SHP77 treated with DMSO at 0.1 percent for 48 hours (cell line): ENCODE results near the gene NTM.

ENCODE experiments used
- DNase-seq: peaks from one replicate; lab custom pipeline; 2025; lab: John Stamatoyannopoulos, UW

The NTM gene

GRCh38 chr11:131644204-131644795 lies 273.9 kb downstream of the NTM start:
- DNase-seq: no peak

GRCh38 chr11:131645237-131645636 lies 274.8 kb downstream of the NTM start:
- DNase-seq: no peak

DNA sequence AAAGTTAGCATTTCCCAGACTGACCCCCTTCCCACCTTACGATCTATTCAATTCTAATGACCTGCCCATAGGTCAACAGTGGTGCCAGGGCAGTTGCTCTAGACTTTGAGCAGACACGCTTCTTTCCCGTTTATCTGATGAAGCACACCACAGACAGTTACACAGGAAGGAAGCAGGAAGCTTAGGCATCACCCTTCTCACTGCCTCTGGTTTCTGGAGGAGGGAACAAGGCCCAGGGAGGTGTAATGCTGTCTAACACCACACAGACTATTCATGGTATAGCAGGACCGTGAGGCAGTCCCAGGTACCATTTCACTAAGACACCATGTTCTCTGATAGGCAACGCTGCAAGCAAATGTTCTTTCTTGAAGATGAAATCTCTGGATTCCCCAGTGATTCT lies 279.4 kb downstream of the NTM start:
- no peak for DNase-seq

GRCh38 chr11:131652231-131652630 lies 281.8 kb downstream of the NTM start:
- DNase-seq: no peak

DNA sequence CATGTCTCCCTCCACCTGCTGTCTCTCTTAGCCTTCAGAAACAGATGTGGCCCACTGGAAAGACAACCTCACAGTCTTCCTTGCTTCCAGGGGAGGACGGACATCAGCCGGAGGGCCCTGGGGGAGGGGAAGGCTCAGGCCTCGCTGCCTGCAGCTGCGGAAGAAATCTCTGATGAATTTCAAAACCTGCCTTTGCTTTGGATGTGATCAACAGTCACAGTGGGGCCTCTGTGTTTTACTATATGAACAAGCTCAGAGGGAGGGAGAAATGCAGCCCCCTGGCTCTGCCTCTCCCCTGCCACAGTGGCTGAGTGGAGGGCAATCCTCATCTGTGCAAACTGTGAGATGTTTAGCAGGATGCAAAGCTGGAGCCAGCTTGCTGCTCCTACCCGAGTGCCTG lies 282.8 kb downstream of the NTM start:
- no peak for DNase-seq

DNA sequence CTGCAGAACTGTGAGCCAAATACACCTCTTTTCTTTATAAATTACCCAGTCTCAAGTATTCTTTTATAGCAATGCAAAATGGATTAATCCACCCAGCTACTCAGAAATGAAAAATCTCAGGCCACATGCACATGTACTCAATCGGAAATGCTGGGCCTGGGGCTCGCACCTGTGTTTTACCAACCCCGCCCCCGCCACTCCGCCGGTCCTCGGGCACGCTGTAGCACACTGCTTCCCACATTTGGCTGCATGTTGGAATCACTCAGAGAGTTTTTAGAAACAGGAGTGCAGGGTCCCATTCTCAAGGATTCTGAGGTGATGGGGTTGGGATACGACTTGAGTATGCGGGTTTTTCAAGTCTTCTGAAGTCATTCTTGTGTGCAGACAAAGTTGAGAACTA lies 284.4 kb downstream of the NTM start:
- DNase-seq: no peak

DNA sequence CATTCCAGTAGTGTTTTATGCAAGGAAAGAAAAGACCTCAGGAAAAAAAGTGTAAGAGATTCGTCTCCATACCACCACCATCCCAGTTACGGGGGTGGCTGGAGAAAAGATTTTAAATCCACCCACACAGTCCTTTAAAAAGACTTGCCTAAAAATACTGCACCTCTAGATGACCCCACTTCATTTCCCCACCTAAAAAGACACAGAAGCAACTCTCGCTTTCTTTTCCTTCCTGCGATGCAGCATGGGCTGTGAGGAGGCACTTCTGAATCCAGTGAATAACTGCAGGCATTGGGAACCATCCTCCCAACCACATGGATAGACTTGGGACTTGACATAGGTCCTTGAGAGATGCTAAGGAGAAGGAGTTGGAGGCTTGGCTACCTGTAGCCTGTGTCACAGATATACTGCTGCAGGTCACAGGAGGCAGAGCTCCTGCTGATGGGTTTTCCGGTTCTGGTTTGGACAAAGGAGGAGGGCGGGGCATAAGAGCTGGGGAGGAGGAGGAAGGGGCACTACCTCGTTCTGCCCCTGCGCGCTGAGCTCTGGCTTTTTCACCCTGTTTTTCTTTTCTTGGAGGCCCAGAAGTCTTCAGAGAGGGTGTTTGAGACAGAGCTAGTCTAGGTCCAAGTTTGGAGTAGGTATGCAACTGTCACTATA lies 285.9 kb downstream of the NTM start:
- no peak for DNase-seq

GRCh38 chr11:131656839-131657211 lies 286.4 kb downstream of the NTM start:
- DNase-seq: no peak

GRCh38 chr11:131658414-131658813 lies 288.0 kb downstream of the NTM start:
- no peak for DNase-seq

GRCh38 chr11:131658952-131659351 lies 288.5 kb downstream of the NTM start:
- no peak for DNase-seq

- DNase-seq: no peak
Observed at GRCh38 chr11:131659931-131660330, 289.5 kb downstream of the NTM start.

- DNase-seq: no peak
Observed at GRCh38 chr11:131661132-131661531, 290.7 kb downstream of the NTM start.

DNA sequence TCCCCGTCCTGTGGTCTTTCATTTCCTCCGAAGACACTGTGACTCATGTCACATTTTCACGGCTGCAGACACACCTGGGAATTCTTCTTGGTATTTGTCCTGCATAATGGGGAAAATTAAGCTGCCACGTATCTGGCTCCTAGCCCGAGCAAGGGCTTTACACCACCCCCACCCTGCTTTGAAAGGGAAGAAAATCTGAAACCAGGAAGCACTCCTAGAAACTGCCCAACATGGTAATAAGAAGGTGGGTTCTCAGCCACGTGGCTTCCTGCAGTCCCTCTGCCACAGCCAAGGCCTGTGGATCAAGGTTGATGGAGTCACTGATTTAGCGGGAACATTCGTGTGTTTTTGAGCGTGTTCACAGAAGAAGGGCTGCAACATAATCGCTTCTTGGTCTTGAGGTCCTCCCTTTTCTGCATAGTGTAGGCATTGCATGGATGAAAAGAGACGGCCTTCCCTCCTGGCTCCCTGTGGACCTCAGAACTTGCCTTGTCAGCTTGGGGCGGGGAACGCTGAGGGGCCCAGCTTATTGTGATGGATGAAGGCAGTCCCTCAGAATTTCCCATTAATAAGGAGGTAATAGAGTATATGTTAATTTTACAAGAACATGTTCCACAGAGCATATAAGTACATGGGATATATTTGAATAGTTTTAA lies 292.0 kb downstream of the NTM start:
- DNase-seq: no peak

DNA sequence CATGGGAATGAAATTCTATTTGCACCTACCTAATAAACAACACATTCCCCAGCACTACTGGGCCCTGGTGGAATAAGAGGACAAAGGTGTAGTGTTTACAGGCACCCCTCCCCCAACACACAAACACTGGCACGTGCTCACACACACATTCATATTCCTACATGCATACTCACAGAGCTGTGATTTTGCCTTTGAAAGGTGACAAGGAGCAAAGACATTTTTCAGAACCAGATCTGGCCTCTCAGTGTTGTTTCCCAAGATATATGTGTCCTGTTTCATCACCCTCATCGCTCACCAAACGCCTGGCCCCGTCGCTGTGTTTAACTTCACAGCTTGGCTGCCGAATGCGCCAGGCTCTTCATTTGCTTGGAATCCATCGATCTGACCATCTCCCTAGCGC lies 292.6 kb downstream of the NTM start:
- DNase-seq: no peak

DNA sequence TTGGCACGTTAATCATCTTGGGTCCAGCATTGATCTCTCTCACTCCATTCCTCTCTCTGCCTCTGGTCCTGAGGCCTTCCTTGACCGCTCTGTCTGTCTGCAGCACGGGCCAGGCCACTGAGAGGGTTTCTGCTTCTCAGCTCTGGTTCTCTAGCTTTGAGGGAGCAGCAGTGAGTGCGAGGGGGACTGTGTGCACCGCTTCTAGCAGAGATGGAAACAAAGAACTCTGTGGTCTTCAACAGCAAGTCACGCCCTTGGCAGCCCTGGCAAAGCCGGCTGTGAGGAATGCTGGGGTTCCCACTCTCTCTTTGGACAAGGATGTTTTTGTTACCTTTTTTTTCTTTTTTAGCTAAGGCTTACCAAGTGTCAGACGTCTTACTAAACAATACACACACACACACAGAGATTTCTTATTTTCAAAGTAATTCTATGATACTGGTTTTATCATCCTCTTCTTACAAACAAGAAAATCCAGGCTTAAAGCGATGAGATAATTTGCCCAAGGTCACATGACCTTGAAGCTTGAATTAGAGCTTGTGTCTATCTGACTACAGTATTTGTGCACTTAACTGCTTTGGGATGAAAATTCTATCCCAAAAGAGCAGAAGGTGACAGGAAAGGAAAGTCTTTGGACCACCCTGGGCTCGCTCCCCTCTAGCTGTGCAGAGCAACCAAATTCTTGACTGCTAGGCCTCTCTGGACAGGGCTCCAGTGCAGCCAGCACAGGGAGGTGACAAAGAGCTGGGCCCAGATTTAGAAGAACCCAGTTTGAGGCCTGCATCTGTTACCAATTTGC lies 293.2 kb downstream of the NTM start:
- DNase-seq: no peak

- DNase-seq: no peak
Observed at GRCh38 chr11:131664293-131664692, 293.9 kb downstream of the NTM start.

GRCh38 chr11:131664816-131665215 lies 294.4 kb downstream of the NTM start:
- DNase-seq: no peak

DNA sequence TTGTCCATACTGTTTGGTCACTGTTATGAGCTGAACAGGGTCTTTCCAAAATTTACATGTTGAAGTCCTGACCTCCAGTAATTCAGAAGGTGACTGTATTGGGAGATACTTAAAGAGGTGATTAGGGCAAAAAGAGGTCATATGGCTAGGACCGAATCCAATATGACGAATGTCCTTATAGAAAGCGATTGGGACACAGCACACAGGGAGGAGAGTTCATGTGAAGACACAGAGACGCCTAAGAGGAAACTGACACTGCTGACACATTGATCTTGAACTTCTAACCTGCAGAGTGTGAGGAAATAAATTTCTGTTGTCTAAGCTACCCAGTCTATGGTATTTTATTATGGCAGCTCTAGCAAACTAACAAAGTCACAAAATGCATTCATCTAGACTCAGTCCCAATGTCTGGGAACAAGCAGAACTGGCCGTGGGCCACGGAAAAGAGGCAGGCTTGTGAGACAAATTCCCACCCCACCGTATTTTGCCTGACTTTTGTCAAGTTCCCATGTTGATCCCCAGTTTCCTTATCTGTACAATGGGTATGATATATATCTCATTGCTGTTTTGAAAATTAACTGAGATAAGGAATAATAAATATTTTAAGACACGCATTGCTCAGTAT lies 295.0 kb downstream of the NTM start:
- DNase-seq: no peak

DNA sequence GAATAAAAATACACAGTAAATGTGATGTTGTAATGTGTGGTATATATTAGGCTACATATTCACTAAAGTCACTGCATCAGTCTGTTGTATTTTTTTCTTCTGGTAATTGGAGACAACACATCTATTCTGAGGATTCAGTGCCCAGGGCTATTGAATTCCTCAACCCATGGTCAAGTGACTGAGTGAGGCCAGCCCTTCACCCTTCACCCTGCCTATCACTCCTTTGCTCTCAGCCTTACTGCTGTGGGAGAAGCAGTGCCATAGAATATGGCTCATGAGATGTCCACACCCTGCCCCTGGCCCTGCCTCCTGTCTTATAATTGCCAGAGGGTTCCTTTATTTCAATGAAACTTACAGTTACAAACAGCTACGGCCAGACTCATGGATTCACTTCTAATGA lies 295.6 kb downstream of the NTM start:
- DNase-seq: no peak

GRCh38 chr11:131666617-131667016 lies 296.2 kb downstream of the NTM start:
- no peak for DNase-seq

DNA sequence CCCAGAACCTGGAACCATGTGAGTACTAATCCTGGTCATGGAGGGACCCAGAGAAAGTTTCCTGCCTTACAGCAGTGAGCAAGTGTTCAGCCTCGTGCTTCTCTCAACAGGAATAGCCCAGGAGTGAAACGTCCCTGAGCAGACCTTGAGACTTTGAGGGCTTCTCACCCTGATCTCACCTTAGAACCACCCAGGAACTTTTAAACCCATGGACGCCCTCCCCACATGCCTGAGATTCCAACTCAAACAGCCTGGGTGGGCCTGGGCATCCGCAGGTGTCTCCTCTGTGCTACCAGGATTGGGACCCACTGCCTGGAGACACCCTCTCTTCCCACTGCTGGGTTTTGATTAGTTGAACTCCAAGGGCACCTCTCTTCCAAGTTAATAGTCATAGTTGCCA lies 297.2 kb downstream of the NTM start:
- no peak for DNase-seq
